Measurements from ENCODE around the gene NTRK1. TPM values are rescaled to one million over a fixed set of nuclear protein-coding genes. Genes with fewer than 3 reads are reported as not detected.
A peak's percentile ranks its signal among the peaks of the same experiment; 100 is the strongest.

Gene NTRK1
- total RNA-seq, 1 donor from 2014 or later = not detected

GRCh38 chr1:156920233-156921052 is 59.8 kb downstream of the NTRK1 start, which contains the start of gene LRRC71:
TSS of gene LRRC71 (plus strand) at chr1:156920632. CDS start at chr1:156920804, 172 bp downstream.
- H3K27me3 ChIP-seq (ENCODE audit: control insufficient read depth, insufficient read depth, low read length) = peaks cover 41% of the 10 kb centered on the region
- DNase-seq (ENCODE audit: low read depth) (peak; percentile 49), FAIRE-seq (no peak)
- H3K36me3 ChIP-seq (ENCODE audit: control insufficient read depth, insufficient read depth, low read length) = no peaks in the 10 kb centered on the region
- peak within 1 kb of the TSS; percentile 30 for H3K4me3 ChIP-seq (ENCODE audit: low read depth, low read length)
- TF ChIP-seq CTCF (IDR thresholded peaks at IDR 0.05; ENCODE audit: insufficient read depth, low read length, severe bottlenecking) = peak; percentile 94

- DNase-seq (ENCODE audit: low read depth) (no peak), FAIRE-seq (no peak)
- no peaks in the 10 kb centered on the region for H3K36me3 ChIP-seq (ENCODE audit: control insufficient read depth, insufficient read depth, low read length)
- TF ChIP-seq CTCF (IDR thresholded peaks at IDR 0.05; ENCODE audit: insufficient read depth, low read length, severe bottlenecking) = no peak
- H3K27me3 ChIP-seq (ENCODE audit: control insufficient read depth, insufficient read depth, low read length) = peaks cover 41% of the 10 kb centered on the region
- H3K4me3 ChIP-seq (ENCODE audit: low read depth, low read length) = no peak overlapping the region
Observed at GRCh38 chr1:156921053-156921529, 60.4 kb downstream of the NTRK1 start.

- TF ChIP-seq CTCF (IDR thresholded peaks at IDR 0.05; ENCODE audit: insufficient read depth, low read length, severe bottlenecking) = no peak
- Histone ChIP-seq H3K36me3 (ENCODE audit: control insufficient read depth, insufficient read depth, low read length) (no peaks in the 10 kb centered on the region), H3K27me3 (ENCODE audit: control insufficient read depth, insufficient read depth, low read length) (peaks cover 44% of the 10 kb centered on the region), H3K4me3 (ENCODE audit: low read depth, low read length) (no peak overlapping the region)
- DNase-seq (ENCODE audit: low read depth) (no peak), FAIRE-seq (no peak)
Observed at GRCh38 chr1:156922986-156923669, 62.5 kb downstream of the NTRK1 start.

- FAIRE-seq = no peak
- H3K36me3 ChIP-seq (ENCODE audit: control insufficient read depth, insufficient read depth, low read length) = no peaks in the 10 kb centered on the region
- no peak for TF ChIP-seq CTCF (IDR thresholded peaks at IDR 0.05; ENCODE audit: insufficient read depth, low read length, severe bottlenecking)
- H3K27me3 ChIP-seq (ENCODE audit: control insufficient read depth, insufficient read depth, low read length) = peaks cover 44% of the 10 kb centered on the region
- no peak for DNase-seq (ENCODE audit: low read depth)
- no peak overlapping the region for H3K4me3 ChIP-seq (ENCODE audit: low read depth, low read length)
Observed at GRCh38 chr1:156923670-156924477, 63.2 kb downstream of the NTRK1 start.

- no peak for TF ChIP-seq CTCF (IDR thresholded peaks at IDR 0.05; ENCODE audit: insufficient read depth, low read length, severe bottlenecking)
- peaks cover 44% of the 10 kb centered on the region for H3K27me3 ChIP-seq (ENCODE audit: control insufficient read depth, insufficient read depth, low read length)
- no peak overlapping the region for H3K4me3 ChIP-seq (ENCODE audit: low read depth, low read length)
- H3K36me3 ChIP-seq (ENCODE audit: control insufficient read depth, insufficient read depth, low read length) = no peaks in the 10 kb centered on the region
- no peak for DNase-seq (ENCODE audit: low read depth)
- no peak for FAIRE-seq
Observed at GRCh38 chr1:156924478-156925153, 64.0 kb downstream of the NTRK1 start.
